ENCODE data around the gene POLR2F. TPM values are rescaled to one million over a fixed set of nuclear protein-coding genes. Genes with fewer than 3 reads are reported as not detected.

Gene POLR2F
- total RNA-seq, 2 experiments from 2014 or later: 20.2 to 21.1 TPM

DNA sequence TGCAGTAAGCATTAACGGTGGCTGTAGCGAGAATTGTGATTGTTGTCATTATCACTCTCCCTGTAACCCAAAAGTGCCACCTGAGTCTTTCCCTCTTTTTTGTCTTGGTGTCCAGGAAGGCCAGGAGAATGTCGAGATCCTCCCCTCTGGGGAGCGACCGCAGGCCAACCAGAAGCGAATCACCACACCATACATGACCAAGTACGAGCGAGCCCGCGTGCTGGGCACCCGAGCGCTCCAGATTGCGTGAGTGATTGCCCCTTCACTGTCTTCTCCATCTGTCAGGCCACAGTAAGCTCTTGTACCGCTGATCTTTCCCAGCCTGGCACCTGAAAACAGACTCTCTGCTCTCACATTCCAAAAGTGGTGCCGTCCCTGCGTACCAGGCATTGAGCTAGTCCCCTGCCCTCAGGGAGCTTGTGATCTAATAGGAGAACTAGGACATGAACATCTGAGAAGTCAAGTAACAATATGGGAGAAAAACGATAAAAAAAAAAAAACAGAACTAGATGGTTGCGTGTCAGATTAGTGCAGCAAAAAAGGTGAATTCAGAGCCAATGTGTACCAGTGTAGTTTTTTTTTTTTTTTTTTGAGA lies 5.8 kb downstream of the POLR2F start:
- DNase-seq: no peak
- ATAC-seq (ENCODE audit: poor library complexity): no peak
- H3K4me3 ChIP-seq (ENCODE audit: low read length): no peak overlapping the region
- H3K36me3 Mint-ChIP-seq (ENCODE audit: low read depth): peaks cover 75% of the 10 kb centered on the region
- H3K9me3 Mint-ChIP-seq: no peaks in the 10 kb centered on the region
- no peak overlapping the region for H3K4me3 Mint-ChIP-seq
- CTCF ChIA-PET: no interaction called here
- no peak overlapping the region for H3K27ac Mint-ChIP-seq
- H3K27me3 ChIP-seq (ENCODE audit: control insufficient read depth in 1 of 2, insufficient read depth in 2 of 2, low read length in 2 of 2): no peaks in the 10 kb centered on the region
- H3K27ac ChIP-seq (ENCODE audit: low read depth in 1 of 2, low read length in 2 of 2): no peak overlapping the region
- intact Hi-C loops (cut with DNase I, micrococcal nuclease): no loop called here
- POLR2A ChIA-PET: interaction anchor here (0.7 kb wide), 1 partner anchor 699 kb away, joined by 3 read pairs; no protein-coding TSS in a partner anchor
- TF ChIP-seq, protein P1, sequence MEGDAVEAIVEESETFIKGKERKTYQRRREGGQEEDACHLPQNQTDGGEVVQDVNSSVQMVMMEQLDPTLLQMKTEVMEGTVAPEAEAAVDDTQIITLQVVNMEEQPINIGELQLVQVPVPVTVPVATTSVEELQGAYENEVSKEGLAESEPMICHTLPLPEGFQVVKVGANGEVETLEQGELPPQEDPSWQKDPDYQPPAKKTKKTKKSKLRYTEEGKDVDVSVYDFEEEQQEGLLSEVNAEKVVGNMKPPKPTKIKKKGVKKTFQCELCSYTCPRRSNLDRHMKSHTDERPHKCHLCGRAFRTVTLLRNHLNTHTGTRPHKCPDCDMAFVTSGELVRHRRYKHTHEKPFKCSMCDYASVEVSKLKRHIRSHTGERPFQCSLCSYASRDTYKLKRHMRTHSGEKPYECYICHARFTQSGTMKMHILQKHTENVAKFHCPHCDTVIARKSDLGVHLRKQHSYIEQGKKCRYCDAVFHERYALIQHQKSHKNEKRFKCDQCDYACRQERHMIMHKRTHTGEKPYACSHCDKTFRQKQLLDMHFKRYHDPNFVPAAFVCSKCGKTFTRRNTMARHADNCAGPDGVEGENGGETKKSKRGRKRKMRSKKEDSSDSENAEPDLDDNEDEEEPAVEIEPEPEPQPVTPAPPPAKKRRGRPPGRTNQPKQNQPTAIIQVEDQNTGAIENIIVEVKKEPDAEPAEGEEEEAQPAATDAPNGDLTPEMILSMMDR (IDR thresholded peaks at IDR 0.05): no peak
- H3K4me1 Mint-ChIP-seq (ENCODE audit: low read depth): peaks cover 35% of the 10 kb centered on the region
- no peaks in the 10 kb centered on the region for H3K9me3 ChIP-seq (ENCODE audit: control insufficient read depth in 1 of 2, insufficient read depth in 1 of 2, low read length in 2 of 2)
- H3K36me3 ChIP-seq (ENCODE audit: insufficient read depth, low read length): peaks cover 62% of the 10 kb centered on the region
- peaks cover 11% of the 10 kb centered on the region for H3K4me1 ChIP-seq (ENCODE audit: insufficient read depth, low read length)
- H3K27me3 Mint-ChIP-seq: no peaks in the 10 kb centered on the region

DNA sequence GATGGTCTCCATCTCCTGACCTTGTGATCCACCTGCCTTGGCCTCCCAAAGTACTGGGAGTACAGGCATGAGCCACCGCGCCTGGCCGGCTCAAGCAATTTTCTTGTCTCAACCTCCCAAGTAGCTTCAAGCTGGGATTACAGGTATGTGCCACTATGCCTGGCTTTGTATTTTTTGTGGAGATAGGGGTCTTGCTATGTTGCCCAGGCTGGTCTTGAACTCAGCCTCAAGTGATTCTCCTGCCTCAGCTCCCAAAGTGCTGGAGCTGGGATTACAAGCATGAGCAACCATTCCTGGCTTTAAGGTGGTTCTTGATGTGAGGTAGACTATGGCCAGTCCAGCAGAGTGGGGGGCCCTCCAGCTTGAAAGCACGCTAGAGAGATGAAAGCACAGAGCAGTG lies 7.6 kb downstream of the POLR2F start:
- Mint-ChIP-seq H3K27me3 (no peaks in the 10 kb centered on the region), H3K27ac (no peak overlapping the region), H3K4me1 (ENCODE audit: low read depth) (peaks cover 30% of the 10 kb centered on the region), H3K4me3 (no peak overlapping the region), H3K9me3 (no peaks in the 10 kb centered on the region), H3K36me3 (ENCODE audit: low read depth) (peaks cover 77% of the 10 kb centered on the region)
- Histone ChIP-seq H3K27ac (ENCODE audit: low read depth in 1 of 2, low read length in 2 of 2) (no peak overlapping the region), H3K9me3 (ENCODE audit: control insufficient read depth in 1 of 2, insufficient read depth in 1 of 2, low read length in 2 of 2) (no peaks in the 10 kb centered on the region), H3K4me1 (ENCODE audit: insufficient read depth, low read length) (peaks cover 3% of the 10 kb centered on the region), H3K36me3 (ENCODE audit: insufficient read depth, low read length) (peaks cover 66% of the 10 kb centered on the region), H3K27me3 (ENCODE audit: control insufficient read depth in 1 of 2, insufficient read depth in 2 of 2, low read length in 2 of 2) (no peaks in the 10 kb centered on the region), H3K4me3 (ENCODE audit: low read length) (no peak overlapping the region)
- no peak for ATAC-seq (ENCODE audit: poor library complexity)
- intact Hi-C loops (cut with DNase I, micrococcal nuclease): no loop called here
- TF ChIP-seq, protein P1 (IDR thresholded peaks at IDR 0.05): no peak
- no peak for DNase-seq
- POLR2A ChIA-PET: no interaction called here
- CTCF ChIA-PET: no interaction called here

DNA sequence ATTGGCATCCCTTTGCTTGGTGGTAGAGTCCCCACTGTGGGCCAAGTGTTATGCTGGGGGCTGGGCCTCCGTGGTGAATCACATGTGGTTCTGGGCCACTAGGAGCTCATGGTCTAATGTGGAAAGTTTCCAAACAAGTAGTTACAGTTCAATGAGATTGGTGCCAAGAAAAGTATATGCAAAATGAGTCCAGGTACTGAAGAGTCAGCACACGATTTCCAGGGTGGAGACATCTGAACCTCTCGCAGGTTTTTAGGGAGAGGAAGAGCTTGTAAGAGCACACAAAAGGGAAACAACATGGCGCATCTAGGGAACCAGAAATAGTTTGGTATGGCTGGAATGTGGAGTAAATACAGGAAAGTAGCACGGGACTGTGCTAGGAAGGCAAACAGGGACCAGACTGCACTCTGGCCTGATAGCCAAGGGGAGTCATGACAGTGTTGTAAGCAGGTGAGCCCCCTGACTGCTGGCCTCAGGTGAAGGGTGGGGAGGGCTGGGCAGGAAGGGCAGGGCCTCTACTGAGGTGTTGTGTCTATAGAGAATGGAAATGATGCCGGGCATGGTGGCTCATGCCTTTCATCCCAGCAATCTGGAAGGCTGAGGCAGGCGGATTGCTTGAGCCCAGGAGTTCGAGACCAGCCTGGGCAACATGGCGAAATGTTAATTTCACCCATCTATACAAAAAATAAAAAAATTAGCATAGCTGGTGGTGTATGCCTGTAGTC lies 12.6 kb downstream of the POLR2F start:
- Histone ChIP-seq H3K27ac (ENCODE audit: low read depth in 1 of 2, low read length in 2 of 2) (no peak overlapping the region), H3K4me3 (ENCODE audit: low read length) (no peak overlapping the region), H3K36me3 (ENCODE audit: insufficient read depth, low read length) (peaks cover 55% of the 10 kb centered on the region), H3K9me3 (ENCODE audit: control insufficient read depth in 1 of 2, insufficient read depth in 1 of 2, low read length in 2 of 2) (no peaks in the 10 kb centered on the region), H3K4me1 (ENCODE audit: insufficient read depth, low read length) (no peaks in the 10 kb centered on the region), H3K27me3 (ENCODE audit: control insufficient read depth in 1 of 2, insufficient read depth in 2 of 2, low read length in 2 of 2) (no peaks in the 10 kb centered on the region)
- Mint-ChIP-seq H3K9me3 (no peaks in the 10 kb centered on the region), H3K27ac (no peak overlapping the region), H3K36me3 (ENCODE audit: low read depth) (peaks cover 68% of the 10 kb centered on the region), H3K4me3 (no peak overlapping the region), H3K27me3 (no peaks in the 10 kb centered on the region), H3K4me1 (ENCODE audit: low read depth) (peaks cover 6% of the 10 kb centered on the region)
- no peak for ATAC-seq (ENCODE audit: poor library complexity)
- ChIA-PET POLR2A (interaction anchor here (0.8 kb wide), 1 partner anchor 13 kb away, joined by 3 read pairs; the partner anchor contains the start of genes C22orf23 and POLR2F), CTCF (interaction anchor here (0.6 to 1.3 kb wide), 3 partner anchors 12 to 291 kb away, joined by 3 to 7 read pairs (median 3); partner anchors contain the start of genes C22orf23 and POLR2F)
- DNase-seq: no peak
- intact Hi-C loops (cut with DNase I, micrococcal nuclease): loop anchor here (1.0 kb wide), 1 partner anchor 149 kb away; no protein-coding TSS in a partner anchor
- TF ChIP-seq, protein P1 (IDR thresholded peaks at IDR 0.05): no peak
